BLaER1 (cell line): ENCODE data around the gene TEAD1.

Source experiments
- H3K27ac ChIP-seq: shearing (Covaris generic); formaldehyde crosslinking; 2 replicates; pipeline ENCODE4 v1.8.1; 2022
- H3K27me3 ChIP-seq: shearing (Covaris generic); formaldehyde crosslinking; 2 replicates; pipeline ENCODE4 v1.8.1; 2022
- H3K36me3 ChIP-seq: shearing (Covaris generic); formaldehyde crosslinking; 2 replicates; pipeline ENCODE4 v1.8.1; 2022
- H3K4me1 ChIP-seq: shearing (Covaris generic); formaldehyde crosslinking; 2 replicates; pipeline ENCODE4 v1.8.1; 2022
- H3K4me2 ChIP-seq: shearing (Covaris generic); formaldehyde crosslinking; 2 replicates; pipeline ENCODE4 v1.8.1; 2022
- H3K4me3 ChIP-seq: shearing (Covaris generic); formaldehyde crosslinking; 2 replicates; pipeline ENCODE4 v1.8.1; 2022
- H3K9ac ChIP-seq: shearing (Covaris generic); formaldehyde crosslinking; 2 replicates; pipeline ENCODE4 v1.8.1; 2022
- H3K9me3 ChIP-seq: shearing (Covaris generic); formaldehyde crosslinking; 2 replicates; pipeline ENCODE4 v1.8.1; 2022
- H4K20me1 ChIP-seq: shearing (Covaris generic); formaldehyde crosslinking; 2 replicates; pipeline ENCODE4 v1.8.1; 2022
- Cebpa-rat ChIP-seq: shearing (Covaris generic); IDR thresholded peaks from 2 replicates; pipeline ENCODE4 v1.8.1; 2022

TEAD1 gene

GRCh38 chr11:12664385-12664784, 9.8 kb upstream of the TEAD1 start:
- Histone ChIP-seq H3K4me3 (no peak overlapping the region), H3K9me3 (no peaks in the 10 kb centered on the region), H3K4me1 (no peaks in the 10 kb centered on the region), H4K20me1 (no peaks in the 10 kb centered on the region), H3K36me3 (no peaks in the 10 kb centered on the region), H3K4me2 (no peak overlapping the region), H3K9ac (no peak overlapping the region), H3K27ac (no peak overlapping the region), H3K27me3 (no peaks in the 10 kb centered on the region)
- no peak for TF ChIP-seq Cebpa-rat

GRCh38 chr11:12666915-12667314, 7.3 kb upstream of the TEAD1 start:
- Histone ChIP-seq H3K27me3 (no peaks in the 10 kb centered on the region), H3K9ac (no peak overlapping the region), H4K20me1 (no peaks in the 10 kb centered on the region), H3K27ac (no peak overlapping the region), H3K9me3 (no peaks in the 10 kb centered on the region), H3K4me1 (no peaks in the 10 kb centered on the region), H3K36me3 (no peaks in the 10 kb centered on the region), H3K4me3 (no peak overlapping the region), H3K4me2 (no peak overlapping the region)
- TF ChIP-seq Cebpa-rat = no peak

GRCh38 chr11:12667646-12668045, 6.6 kb upstream of the TEAD1 start:
- H3K9me3 ChIP-seq = no peaks in the 10 kb centered on the region
- TF ChIP-seq Cebpa-rat = no peak
- no peak overlapping the region for H3K9ac ChIP-seq
- no peak overlapping the region for H3K27ac ChIP-seq
- H3K27me3 ChIP-seq = no peaks in the 10 kb centered on the region
- H3K36me3 ChIP-seq = no peaks in the 10 kb centered on the region
- no peak overlapping the region for H3K4me3 ChIP-seq
- no peaks in the 10 kb centered on the region for H3K4me1 ChIP-seq
- H3K4me2 ChIP-seq = no peak overlapping the region
- H4K20me1 ChIP-seq = no peaks in the 10 kb centered on the region

- Histone ChIP-seq H3K36me3 (no peaks in the 10 kb centered on the region), H3K4me1 (no peaks in the 10 kb centered on the region), H4K20me1 (no peaks in the 10 kb centered on the region), H3K4me3 (no peak overlapping the region), H3K27ac (no peak overlapping the region), H3K27me3 (no peaks in the 10 kb centered on the region), H3K9ac (no peak overlapping the region), H3K4me2 (no peak overlapping the region), H3K9me3 (no peaks in the 10 kb centered on the region)
- TF ChIP-seq Cebpa-rat = no peak
These were observed 6.1 kb upstream of the TEAD1 start for GRCh38 chr11:12668166-12668565.

GRCh38 chr11:12669930-12670329, 4.3 kb upstream of the TEAD1 start:
- peaks cover 11% of the 10 kb centered on the region; the same call in 1 of the 2 replicates for H3K9me3 ChIP-seq
- no peak overlapping the region for H3K27ac ChIP-seq
- no peak overlapping the region for H3K4me3 ChIP-seq
- H3K4me1 ChIP-seq = no peaks in the 10 kb centered on the region
- peaks cover under 1% of the 10 kb centered on the region for H4K20me1 ChIP-seq
- TF ChIP-seq Cebpa-rat = no peak
- peaks cover 17% of the 10 kb centered on the region for H3K27me3 ChIP-seq
- no peak overlapping the region for H3K9ac ChIP-seq
- no peaks in the 10 kb centered on the region for H3K36me3 ChIP-seq
- H3K4me2 ChIP-seq = no peak overlapping the region

GRCh38 chr11:12671370-12671769, 2.9 kb upstream of the TEAD1 start:
- peaks cover 11% of the 10 kb centered on the region; the same call in 1 of the 2 replicates for H3K9me3 ChIP-seq
- H3K4me2 ChIP-seq = no peak overlapping the region
- no peaks in the 10 kb centered on the region for H3K4me1 ChIP-seq
- TF ChIP-seq Cebpa-rat = no peak
- H3K27ac ChIP-seq = no peak overlapping the region
- H3K9ac ChIP-seq = no peak overlapping the region
- no peak overlapping the region for H3K4me3 ChIP-seq
- peaks cover 15% of the 10 kb centered on the region for H4K20me1 ChIP-seq
- peaks cover 31% of the 10 kb centered on the region for H3K27me3 ChIP-seq
- no peaks in the 10 kb centered on the region for H3K36me3 ChIP-seq

GRCh38 chr11:12673601-12673923, 659 bp upstream of the TEAD1 start:
- peak overlapping the region; percentile 65; the same call in 1 of the 2 replicates for H3K9ac ChIP-seq
- peak overlapping the region; percentile 68 for H3K4me2 ChIP-seq
- H3K27me3 ChIP-seq = peaks cover 53% of the 10 kb centered on the region
- peaks cover 24% of the 10 kb centered on the region for H4K20me1 ChIP-seq
- peaks cover 11% of the 10 kb centered on the region; the same call in 1 of the 2 replicates for H3K9me3 ChIP-seq
- no peaks in the 10 kb centered on the region for H3K36me3 ChIP-seq
- no peak overlapping the region for H3K27ac ChIP-seq
- H3K4me3 ChIP-seq = peak overlapping the region; percentile 71
- TF ChIP-seq Cebpa-rat = no peak
- H3K4me1 ChIP-seq = no peaks in the 10 kb centered on the region

GRCh38 chr11:12674571-12674935, 332 bp downstream of the TEAD1 start:
- Histone ChIP-seq H3K4me2 (peak overlapping the region; percentile 68), H3K4me3 (peak overlapping the region; percentile 71), H3K27me3 (peaks cover 63% of the 10 kb centered on the region), H3K36me3 (no peaks in the 10 kb centered on the region), H3K27ac (no peak overlapping the region), H3K9me3 (peaks cover 11% of the 10 kb centered on the region; the same call in 1 of the 2 replicates), H3K9ac (0 out of 2 replicates have a peak overlapping the region, but pooled peaks have one; percentile 65), H3K4me1 (no peaks in the 10 kb centered on the region), H4K20me1 (peaks cover 24% of the 10 kb centered on the region)
- TF ChIP-seq Cebpa-rat = no peak

GRCh38 chr11:12674936-12675696, 895 bp downstream of the TEAD1 start:
- no peak overlapping the region for H3K9ac ChIP-seq
- H3K9me3 ChIP-seq = peaks cover 11% of the 10 kb centered on the region; the same call in 1 of the 2 replicates
- H3K36me3 ChIP-seq = no peaks in the 10 kb centered on the region
- peaks cover 24% of the 10 kb centered on the region for H4K20me1 ChIP-seq
- no peak overlapping the region for H3K27ac ChIP-seq
- peaks cover 2% of the 10 kb centered on the region; the same call in 1 of the 2 replicates for H3K4me1 ChIP-seq
- H3K4me3 ChIP-seq = peak overlapping the region; percentile 71
- peaks cover 69% of the 10 kb centered on the region for H3K27me3 ChIP-seq
- H3K4me2 ChIP-seq = peak overlapping the region; percentile 68
- TF ChIP-seq Cebpa-rat = no peak

GRCh38 chr11:12675951-12676711, 1.9 kb downstream of the TEAD1 start:
- no peak for TF ChIP-seq Cebpa-rat
- Histone ChIP-seq H3K9me3 (peaks cover 11% of the 10 kb centered on the region; the same call in 1 of the 2 replicates), H3K27ac (no peak overlapping the region), H3K27me3 (peaks cover 79% of the 10 kb centered on the region), H4K20me1 (peaks cover 24% of the 10 kb centered on the region), H3K4me2 (no peak overlapping the region), H3K4me3 (no peak overlapping the region), H3K36me3 (no peaks in the 10 kb centered on the region), H3K9ac (no peak overlapping the region), H3K4me1 (peaks cover 9% of the 10 kb centered on the region)
